Smooth muscle cell (in vitro differentiated cells): ENCODE measurements around the gene DPEP2. TPM values are rescaled to one million over a fixed set of nuclear protein-coding genes. Genes with fewer than 3 reads are reported as not detected.
"Not testable (repeated sequence)": the region's sequence is repeated elsewhere in the genome, so short reads cannot be mapped to it uniquely, and the experiment has no call there.

Source experiments
- DNase-seq: peaks from one replicate; lab custom pipeline; 2025; ENCODE audit not compliant: unreplicated experiment; lab: John Stamatoyannopoulos, UW
- H2AFZ ChIP-seq: fragments of 200-600 bp; sonication (generic); 2 replicates; pipeline ENCODE4 v1.6.0; 2016; ENCODE audit warnings: antibody characterized with exemption, low read depth, mild to moderate bottlenecking
- H3F3A ChIP-seq: fragments of 200-600 bp; sonication (generic); 2 replicates; pipeline ENCODE4 v1.6.0; 2017; ENCODE audit warnings: antibody characterized with exemption, low read depth
- H3K27ac ChIP-seq: fragments of 200-600 bp; sonication (generic); 2 replicates; pipeline ENCODE4 v1.5.1; 2016; ENCODE audit warnings: low read depth, mild to moderate bottlenecking
- H3K27me3 ChIP-seq: fragments of 200-600 bp; sonication (generic); 2 replicates; pipeline ENCODE4 v1.6.1; 2016; ENCODE audit warnings: low read depth, mild to moderate bottlenecking
- H3K36me3 ChIP-seq: fragments of 200-600 bp; sonication (generic); 2 replicates; pipeline ENCODE4 v1.5.1; 2016; ENCODE audit warnings: low read depth
- H3K4me1 ChIP-seq: fragments of 200-600 bp; sonication (generic); 2 replicates; pipeline ENCODE4 v1.5.1; 2016; ENCODE audit warnings: low read depth
- H3K4me2 ChIP-seq: fragments of 200-600 bp; sonication (generic); 2 replicates; pipeline ENCODE4 v1.6.0; 2016; ENCODE audit warnings: mild to moderate bottlenecking
- H3K4me3 ChIP-seq: fragments of 200-600 bp; sonication (generic); 2 replicates; pipeline ENCODE4 v1.5.1; 2016; ENCODE audit warnings: mild to moderate bottlenecking
- H3K79me2 ChIP-seq: fragments of 200-600 bp; sonication (generic); 2 replicates; pipeline ENCODE4 v1.6.0; 2016; ENCODE audit warnings: low read depth, mild to moderate bottlenecking
- H3K9ac ChIP-seq: fragments of 200-600 bp; sonication (generic); 2 replicates; pipeline ENCODE4 v1.6.0; 2016; ENCODE audit warnings: low read depth
- H3K9me3 ChIP-seq: fragments of 200-600 bp; sonication (generic); replicated peaks from 2 replicates; pipeline ENCODE4 v1.5.1; 2016; ENCODE audit warnings: low read depth
- H4K20me1 ChIP-seq: fragments of 200-600 bp; sonication (generic); 2 replicates; pipeline ENCODE4 v1.6.0; 2016; ENCODE audit warnings: low read depth
- CTCF ChIP-seq: fragments of 200-600 bp; sonication (generic); IDR thresholded peaks from 2 replicates; pipeline ENCODE4 v1.5.1; 2017; ENCODE audit warnings: borderline replicate concordance, mild to moderate bottlenecking, antibody characterized with exemption; ENCODE audit not compliant: insufficient read depth, poor library complexity, severe bottlenecking
- WGBS: methylation state at CpG from one replicate; pipeline ENCODE4 v1.1.7; 2016; ENCODE audit warnings: low lambda C conversion rate; 5-methylcytosine and 5-hydroxymethylcytosine counted together
- polyA plus RNA-seq: library from polyadenylated mRNA; unstranded; fragments of >200 nt; fragmentation: Nextera tagmentation; extraction: Ambion mirVana; gene quantifications from 2 replicates; pipeline ENCODE4 v1.2.1, GENCODE V29; 2016
- total RNA-seq: library from RNA; depleted of rRNA; stranded (reverse); fragments of >200 nt; gene quantifications from 2 replicates; pipeline ENCODE4 v1.2.3, GENCODE V29; 2014

The DPEP2 gene
- total and polyA plus RNA-seq, 2 experiments from 2014 or later, result not detected

DNA sequence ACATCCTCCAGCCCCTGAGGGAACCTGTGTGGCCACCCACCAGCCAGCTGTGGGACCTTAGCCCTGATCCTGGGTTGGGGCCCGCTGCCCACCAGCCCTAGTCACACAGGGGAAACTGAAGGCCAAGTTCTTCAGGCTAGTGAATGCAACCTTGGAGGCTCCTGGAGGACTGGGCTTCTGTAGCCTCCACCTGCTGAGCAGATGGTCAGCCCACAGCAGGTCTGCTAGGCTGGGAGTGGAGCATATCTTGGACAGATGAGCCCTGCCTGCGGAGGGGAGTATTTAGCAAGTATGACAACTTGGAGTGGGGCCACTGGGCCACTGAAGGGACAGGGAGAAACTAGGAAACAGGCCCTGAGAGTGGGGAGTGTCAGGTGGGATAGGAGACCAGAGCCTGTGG, 23.1 kb downstream of the DPEP2 start:
- H3K9me3 ChIP-seq, result no peaks in the 10 kb centered on the region
- no peaks in the 10 kb centered on the region for H4K20me1 ChIP-seq
- no peak overlapping the region for H3K27ac ChIP-seq
- no peaks in the 10 kb centered on the region for H3F3A ChIP-seq
- H3K4me1 ChIP-seq, result no peaks in the 10 kb centered on the region
- no peak for DNase-seq
- H3K4me3 ChIP-seq, result no peak overlapping the region
- TF ChIP-seq CTCF, result no peak
- H2AFZ ChIP-seq, result no peak overlapping the region
- H3K36me3 ChIP-seq, result no peaks in the 10 kb centered on the region
- H3K79me2 ChIP-seq, result no peaks in the 10 kb centered on the region
- no peak overlapping the region for H3K9ac ChIP-seq
- 100% methylated on average over 2 of the region's 2 CpGs for WGBS
- H3K27me3 ChIP-seq, result no peaks in the 10 kb centered on the region
- H3K4me2 ChIP-seq, result no peak overlapping the region

- Histone ChIP-seq H3K27me3 (no peaks in the 10 kb centered on the region), H3K4me1 (no peaks in the 10 kb centered on the region), H3K36me3 (no peaks in the 10 kb centered on the region), H3K9me3 (no peaks in the 10 kb centered on the region), H3K79me2 (no peaks in the 10 kb centered on the region), H2AFZ (no peak overlapping the region), H3K9ac (no peak overlapping the region), H4K20me1 (no peaks in the 10 kb centered on the region), H3F3A (no peaks in the 10 kb centered on the region), H3K27ac (no peak overlapping the region), H3K4me2 (no peak overlapping the region), H3K4me3 (no peak overlapping the region)
- DNase-seq, result no peak
- WGBS, result 84% methylated on average over 14 of the region's 14 CpGs
- no peak for TF ChIP-seq CTCF
These were observed 23.8 kb downstream of the DPEP2 start for GRCh38 chr16:67975321-67976105.

DNA sequence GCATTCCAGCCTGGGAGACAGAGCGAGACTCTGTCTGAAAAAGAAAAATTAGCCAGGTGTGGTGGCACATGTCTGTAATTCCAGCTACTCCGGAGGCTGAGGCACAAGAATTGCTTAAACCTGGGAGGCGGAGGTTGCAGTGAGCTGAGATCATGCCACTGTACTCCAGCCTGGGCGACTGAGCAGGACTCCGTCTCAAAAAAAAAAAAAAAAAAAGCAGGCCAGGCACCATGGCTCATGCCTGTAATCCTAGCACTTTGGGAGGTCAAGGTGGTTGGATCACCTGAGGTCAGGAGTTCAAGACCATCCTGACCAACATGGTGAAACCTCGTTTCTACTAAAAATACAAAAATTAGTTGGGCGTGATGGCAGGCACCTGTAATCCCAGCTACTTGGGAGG, 27.0 kb downstream of the DPEP2 start:
- not testable (repeated sequence) for H3K27ac ChIP-seq, H2AFZ ChIP-seq, H3F3A ChIP-seq, H3K9me3 ChIP-seq, H3K4me2 ChIP-seq, H4K20me1 ChIP-seq, H3K4me1 ChIP-seq, H3K27me3 ChIP-seq, DNase-seq, H3K9ac ChIP-seq, H3K4me3 ChIP-seq, H3K79me2 ChIP-seq, H3K36me3 ChIP-seq
- 87% methylated on average over 7 of the region's 7 CpGs for WGBS

DNA sequence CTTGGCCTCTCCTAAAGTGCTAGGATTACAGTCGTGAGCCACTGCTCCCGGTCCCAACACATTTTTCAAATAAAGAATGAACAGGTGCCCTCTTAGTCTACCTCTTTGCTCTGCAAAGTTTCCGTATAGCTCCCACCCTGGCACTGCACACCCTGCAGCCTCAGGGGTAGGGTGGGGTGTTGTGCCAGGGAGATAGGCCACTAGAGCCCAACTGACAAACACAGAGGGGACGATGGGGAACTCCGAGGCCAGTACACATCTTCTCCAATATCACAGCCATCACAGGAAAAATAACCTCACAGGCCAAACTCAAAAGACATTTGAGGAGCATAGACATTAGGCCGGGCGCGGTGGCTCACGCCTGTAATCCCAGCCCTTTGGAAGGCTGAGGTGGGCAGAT, 28.2 kb downstream of the DPEP2 start:
- no peaks in the 10 kb centered on the region for H3F3A ChIP-seq
- H3K79me2 ChIP-seq, result peaks cover 21% of the 10 kb centered on the region
- no peaks in the 10 kb centered on the region for H3K27me3 ChIP-seq
- no peaks in the 10 kb centered on the region for H3K9me3 ChIP-seq
- no peaks in the 10 kb centered on the region for H3K36me3 ChIP-seq
- 94% methylated on average over 9 of the region's 9 CpGs for WGBS
- DNase-seq, result no peak
- no peak overlapping the region for H3K9ac ChIP-seq
- no peak overlapping the region for H2AFZ ChIP-seq
- peaks cover 17% of the 10 kb centered on the region for H4K20me1 ChIP-seq
- TF ChIP-seq CTCF, result no peak
- no peak overlapping the region for H3K27ac ChIP-seq
- peaks cover 13% of the 10 kb centered on the region for H3K4me1 ChIP-seq
- no peak overlapping the region for H3K4me2 ChIP-seq
- no peak overlapping the region for H3K4me3 ChIP-seq
